Mucosa of descending colon (tissue), 3 donors: ENCODE measurements around the gene ALMS1. TPM values are rescaled to one million over a fixed set of nuclear protein-coding genes. Genes with fewer than 3 reads are reported as not detected.

Experiments used
- ATAC-seq: fragments of 200-7000 bp; cut with Tn5 transposase; one replicate; pipeline ENCODE4 v1.9.1; 2020; ENCODE audit warnings: mild to moderate bottlenecking, moderate library complexity
- DNase-seq, 3 donors: peaks; one replicate each; pipeline ENCODE4 v3.0.0-alpha.2; 2020
- H3K36me3 ChIP-seq: fragments of 200-600 bp; one replicate; pipeline ENCODE4 v1.8.0; 2021; ENCODE audit warnings: low read depth, mild to moderate bottlenecking
- H3K4me1 ChIP-seq: fragments of 200-600 bp; one replicate; pipeline ENCODE4 v1.8.0; 2021; ENCODE audit warnings: low read depth, mild to moderate bottlenecking
- H3K4me3 ChIP-seq: fragments of 200-600 bp; one replicate; pipeline ENCODE4 v1.8.0; 2021; ENCODE audit warnings: mild to moderate bottlenecking
- H3K9me3 ChIP-seq: fragments of 200-600 bp; one replicate; pipeline ENCODE4 v1.8.0; 2021; ENCODE audit warnings: mild to moderate bottlenecking
- CTCF ChIP-seq: fragments of 200-600 bp; IDR thresholded peaks from one replicate; pipeline ENCODE4 v1.8.0; 2022; ENCODE audit warnings: antibody characterized with exemption, mild to moderate bottlenecking
- intact Hi-C, 2 donors: fragments of 100-400 bp; cut with DNase I in 1 of 2; cut with micrococcal nuclease in 1 of 2; formaldehyde crosslinking; loops; one replicate each; pipeline versions ENCODE4 v1.11.0 to v1.11.1; 2022; cut with DNase I, micrococcal nuclease
- total RNA-seq, 3 donors: library from RNA; stranded (reverse); fragmentation: NEBNext Ultra II Directional in 2 of 3; extraction: Animal tissue kit (Norgen Biotek cat#: 25700) in 2 of 3; gene quantifications; one replicate each; pipeline versions ENCODE4 v1.2.1 to v1.2.4, GENCODE V29; 2021 to 2023
- donor health status: DM: no; HTN: no; CAD: no; lungs with moderate emphysema.
- donor health status: DM: no; HTN: no; CAD: no.
- donor health status: DM: no; HTN: yes; CAD: no.

ALMS1 gene
- total RNA-seq, 3 donors from 2014 or later = 18.3 to 26.6 (median 21.5) TPM

GRCh38 chr2:73566288-73566878 lies 180.7 kb downstream of the ALMS1 start:
- DNase-seq (no peak), ATAC-seq (no peak)
- Histone ChIP-seq H3K9me3 (no peaks in the 10 kb centered on the region), H3K36me3 (no peaks in the 10 kb centered on the region), H3K4me1 (no peaks in the 10 kb centered on the region), H3K4me3 (no peak overlapping the region)
- intact Hi-C loops = no loop called here
- no peak for TF ChIP-seq CTCF

GRCh38 chr2:73575261-73575660 lies 189.6 kb downstream of the ALMS1 start:
- no peak for DNase-seq
- intact Hi-C loops = no loop called here
- Histone ChIP-seq H3K4me3 (no peak overlapping the region), H3K4me1 (no peaks in the 10 kb centered on the region), H3K36me3 (no peaks in the 10 kb centered on the region), H3K9me3 (no peaks in the 10 kb centered on the region)
- no peak for ATAC-seq
- TF ChIP-seq CTCF = no peak

GRCh38 chr2:73582364-73582763 lies 196.7 kb downstream of the ALMS1 start:
- Histone ChIP-seq H3K9me3 (no peaks in the 10 kb centered on the region), H3K4me3 (no peak overlapping the region), H3K4me1 (no peaks in the 10 kb centered on the region), H3K36me3 (no peaks in the 10 kb centered on the region)
- no peak for TF ChIP-seq CTCF
- DNase-seq (no peak), ATAC-seq (no peak)
- intact Hi-C loops = no loop called here

- Histone ChIP-seq H3K4me3 (no peak overlapping the region), H3K9me3 (no peaks in the 10 kb centered on the region), H3K36me3 (no peaks in the 10 kb centered on the region), H3K4me1 (no peaks in the 10 kb centered on the region)
- intact Hi-C loops = no loop called here
- no peak for ATAC-seq
- TF ChIP-seq CTCF = no peak
- no peak for DNase-seq
Measured at GRCh38 chr2:73588177-73588576, 202.5 kb downstream of the ALMS1 start.

GRCh38 chr2:73593680-73594079 lies 208.0 kb downstream of the ALMS1 start:
- H3K4me1 ChIP-seq = no peaks in the 10 kb centered on the region
- ATAC-seq (no peak), DNase-seq (no peak)
- intact Hi-C loops = no loop called here
- H3K36me3 ChIP-seq = no peaks in the 10 kb centered on the region
- no peak for TF ChIP-seq CTCF
- H3K9me3 ChIP-seq = no peaks in the 10 kb centered on the region
- H3K4me3 ChIP-seq = no peak overlapping the region

GRCh38 chr2:73594251-73594650 lies 208.6 kb downstream of the ALMS1 start:
- no peak for ATAC-seq
- DNase-seq = no peak
- Histone ChIP-seq H3K9me3 (no peaks in the 10 kb centered on the region), H3K4me1 (no peaks in the 10 kb centered on the region), H3K36me3 (no peaks in the 10 kb centered on the region), H3K4me3 (no peak overlapping the region)
- no peak for TF ChIP-seq CTCF
- intact Hi-C loops = no loop called here
